Endometrial microvascular endothelial cells (primary cell): Measurements from ENCODE around the gene PLD2. TPM values are rescaled to one million over a fixed set of nuclear protein-coding genes. Genes with fewer than 3 reads are reported as not detected.
"Not testable (repeated sequence)": the region's sequence is repeated elsewhere in the genome, so short reads cannot be mapped to it uniquely, and the experiment has no call there.

Experiments used
- in situ Hi-C: cut with HindIII; loops from 2 replicates; pipeline ENCODE4 v1.10.0; 2017; ENCODE audit warnings: low sequenced_read_pairs, low pct_unique_long_range_greater_than_20kb; ENCODE audit errors: inconsistent ontology term
- total RNA-seq: library from RNA; depleted of rRNA; stranded (reverse); fragments of >200 nt; gene quantifications from one replicate; pipeline ENCODE4 v1.2.3, GENCODE V29; 2015; ENCODE audit errors: inconsistent ontology term

PLD2 gene
- total RNA-seq, 1 donor from 2014 or later: 40.2 TPM

DNA sequence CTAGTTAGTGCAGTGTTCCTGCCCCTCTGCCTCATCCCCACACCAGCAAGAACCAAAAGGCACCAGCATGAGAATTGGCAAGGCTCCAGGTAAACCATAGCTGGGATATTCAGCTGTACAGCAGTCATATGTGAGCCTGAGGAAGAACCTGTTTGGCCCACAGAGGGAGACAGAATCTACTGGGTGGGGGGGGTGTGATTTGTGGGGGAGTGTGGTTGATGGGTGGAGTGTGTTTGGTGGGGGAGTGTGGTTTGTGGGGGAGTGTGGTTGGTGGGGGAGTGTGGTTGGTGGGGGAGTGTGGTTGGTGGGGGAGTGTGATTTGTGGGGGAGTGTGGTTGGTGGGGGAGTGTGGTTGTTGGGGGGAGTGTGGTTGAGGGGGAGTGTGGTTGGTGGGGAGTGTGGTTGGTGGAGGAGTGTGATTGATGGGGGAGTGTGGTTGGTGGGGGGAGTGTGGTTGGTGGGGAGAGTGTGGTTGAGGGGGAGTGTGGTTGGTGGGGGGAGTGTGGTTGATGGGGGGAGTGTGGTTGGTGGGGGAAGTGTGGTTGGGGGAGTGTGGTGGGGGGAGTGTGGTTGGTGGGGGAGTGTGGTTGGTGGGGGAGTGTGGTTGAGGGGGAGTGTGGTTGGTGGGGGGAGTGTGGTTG lies 45.7 kb downstream of the PLD2 start:
- in situ Hi-C loops: no loop called here

DNA sequence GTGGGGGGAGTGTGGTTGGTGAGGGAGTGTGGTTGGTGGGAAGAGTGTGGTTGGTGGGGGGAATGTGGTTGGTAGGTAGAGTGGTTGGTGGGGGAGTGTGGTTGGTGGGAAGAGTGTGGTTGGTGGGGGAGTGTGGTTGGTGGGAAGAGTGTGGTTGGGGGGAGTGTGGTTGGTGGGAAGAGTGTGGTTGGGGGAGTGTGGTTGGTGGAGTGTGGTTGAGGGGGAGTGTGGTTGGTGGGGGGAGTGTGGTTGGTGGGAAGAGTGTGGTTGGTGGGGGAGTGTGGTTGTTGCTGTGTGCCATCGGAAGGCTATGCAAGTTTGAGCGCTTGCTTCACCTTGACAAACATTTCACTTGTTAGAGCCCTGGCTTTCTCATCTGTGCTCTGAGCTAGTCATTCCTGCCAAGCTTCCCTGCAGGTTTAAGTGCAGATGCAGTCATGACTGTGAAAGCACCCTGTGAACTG lies 46.3 kb downstream of the PLD2 start:
- in situ Hi-C loops: no loop called here

DNA sequence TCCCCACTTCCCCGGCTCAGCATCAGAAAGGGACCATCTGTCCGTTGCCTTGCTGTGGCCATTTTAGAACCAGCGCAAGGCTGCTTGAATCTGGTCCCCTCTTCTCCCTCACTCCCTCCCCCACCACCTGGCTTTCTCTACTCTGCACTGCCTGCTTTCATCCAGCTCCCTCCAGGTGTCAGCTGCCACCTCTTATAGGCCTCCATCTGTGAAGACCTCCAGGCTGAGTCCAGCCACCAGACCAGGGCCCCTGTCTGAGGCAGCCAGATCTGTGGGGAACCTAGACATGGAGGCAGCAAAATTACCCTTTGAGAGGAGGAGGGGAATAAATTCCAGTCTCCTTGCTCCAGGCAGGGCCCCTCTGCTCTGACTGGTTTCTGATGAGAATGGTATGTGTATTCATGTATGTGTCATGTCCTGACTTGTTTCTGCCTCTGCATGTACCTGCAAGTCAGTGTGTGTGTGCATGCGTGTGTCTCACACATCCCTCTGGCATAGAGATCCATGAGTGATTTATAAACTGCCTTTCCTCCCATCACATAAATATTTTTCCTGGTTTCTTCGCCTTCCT lies 47.2 kb downstream of the PLD2 start:
- in situ Hi-C loops: no loop called here

DNA sequence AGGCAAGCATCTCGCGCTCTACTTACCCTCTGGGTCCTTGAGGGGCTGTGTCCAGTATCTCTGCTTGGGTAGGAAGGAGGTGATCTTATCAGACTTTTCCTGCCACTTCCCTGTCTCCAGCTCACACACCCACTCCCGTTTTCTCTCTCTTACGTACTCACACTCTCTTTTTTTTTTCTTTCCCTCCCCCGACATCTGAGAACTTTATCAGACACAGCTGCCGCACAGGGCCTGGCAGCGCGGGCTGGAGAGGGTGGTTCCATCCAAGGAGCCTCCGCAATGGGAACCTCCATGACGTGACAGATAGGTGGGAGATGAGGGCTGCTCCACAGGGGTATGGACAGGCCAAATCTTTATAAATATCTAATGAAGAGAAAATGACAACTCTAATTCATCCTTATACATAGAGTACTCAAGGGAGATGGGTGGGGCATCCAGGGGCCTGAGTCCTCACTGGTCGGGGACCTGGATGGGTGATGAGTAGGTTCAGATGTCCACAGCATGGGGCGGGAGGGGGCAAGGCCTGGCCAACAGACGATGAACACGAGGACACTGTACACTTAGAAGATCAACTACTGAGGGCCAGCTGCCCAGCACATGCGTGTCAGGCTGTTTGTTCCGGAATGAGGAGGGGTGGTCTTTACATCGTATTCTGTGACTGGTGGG lies 49.5 kb downstream of the PLD2 start:
- in situ Hi-C loops: no loop called here

DNA sequence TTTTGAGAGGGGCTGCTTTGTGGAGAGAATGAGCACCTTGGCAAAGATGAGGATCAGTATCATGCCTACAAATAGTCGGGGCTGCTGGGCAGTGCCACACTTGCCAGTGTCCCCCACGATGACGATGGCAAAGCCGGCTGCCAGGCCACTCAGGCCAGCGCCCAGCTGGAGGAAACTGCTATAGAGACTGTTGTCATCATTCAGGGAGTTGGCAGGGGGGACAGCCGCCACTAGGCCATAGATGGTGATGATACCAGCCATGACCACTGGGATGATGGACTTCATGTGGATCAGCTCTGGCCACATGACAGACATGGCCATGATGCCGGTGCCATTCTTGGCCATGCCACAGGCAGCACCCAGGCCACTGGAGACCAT lies 50.0 kb downstream of the PLD2 start:
- in situ Hi-C loops: no loop called here

DNA sequence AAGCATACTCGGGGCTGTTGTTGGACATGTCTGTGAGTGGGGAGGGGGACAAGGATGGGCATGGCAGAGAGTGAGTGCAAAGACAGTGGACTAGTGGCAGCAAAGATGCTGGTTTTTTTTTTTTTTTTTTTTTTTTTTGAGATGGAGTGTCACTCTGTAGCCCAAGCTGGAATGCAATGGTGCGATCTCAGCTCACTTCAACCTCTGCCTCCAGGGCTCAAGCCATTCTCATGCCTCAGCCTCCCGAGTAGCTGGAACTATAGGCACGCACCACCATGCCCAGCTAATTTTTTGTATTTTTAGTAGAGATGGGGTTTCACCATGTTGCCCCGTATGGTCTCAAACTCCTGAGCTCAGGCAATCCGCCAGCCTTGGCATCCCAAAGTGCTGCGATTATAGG lies 50.4 kb downstream of the PLD2 start:
- in situ Hi-C loops: not testable (repeated sequence)

DNA sequence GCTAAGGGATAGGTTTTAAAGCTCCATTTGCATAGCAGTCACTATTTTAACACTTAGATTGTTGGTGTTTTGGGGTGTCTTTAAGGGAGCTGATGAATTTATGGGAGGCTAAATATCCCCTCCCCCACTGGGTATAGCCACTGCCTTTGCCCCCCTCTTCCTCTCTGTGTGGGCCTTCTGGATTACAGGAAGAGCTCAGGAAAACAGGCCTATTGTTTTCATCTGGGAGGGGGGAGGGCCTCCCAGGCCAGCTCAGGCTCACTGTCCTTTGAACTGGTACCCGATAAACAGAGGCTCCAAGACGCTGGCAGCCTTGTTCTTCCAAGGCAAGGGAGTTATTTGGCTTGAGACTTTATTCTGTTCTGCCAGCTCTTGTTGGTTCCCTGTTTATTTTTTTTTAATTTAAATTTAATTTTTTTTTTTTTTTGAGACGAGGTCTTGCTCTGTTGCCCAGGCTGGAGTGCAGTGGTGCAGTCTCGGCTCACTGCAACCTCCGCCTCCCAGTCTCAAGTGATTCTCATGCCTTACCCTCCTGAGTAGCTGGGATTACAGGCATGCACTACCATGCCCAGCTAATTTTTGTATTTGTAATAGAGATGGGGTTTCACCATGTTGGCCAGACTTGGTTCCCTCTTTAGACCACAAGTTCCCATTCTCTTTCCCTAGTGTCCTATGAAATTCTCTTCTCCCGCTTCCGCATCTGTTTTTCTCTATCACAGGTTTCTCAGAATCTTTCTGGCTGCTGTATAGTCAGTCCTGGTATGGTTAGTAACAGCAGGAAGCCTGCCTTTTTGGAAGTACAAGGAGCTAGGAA lies 51.3 kb downstream of the PLD2 start:
- in situ Hi-C loops: no loop called here

DNA sequence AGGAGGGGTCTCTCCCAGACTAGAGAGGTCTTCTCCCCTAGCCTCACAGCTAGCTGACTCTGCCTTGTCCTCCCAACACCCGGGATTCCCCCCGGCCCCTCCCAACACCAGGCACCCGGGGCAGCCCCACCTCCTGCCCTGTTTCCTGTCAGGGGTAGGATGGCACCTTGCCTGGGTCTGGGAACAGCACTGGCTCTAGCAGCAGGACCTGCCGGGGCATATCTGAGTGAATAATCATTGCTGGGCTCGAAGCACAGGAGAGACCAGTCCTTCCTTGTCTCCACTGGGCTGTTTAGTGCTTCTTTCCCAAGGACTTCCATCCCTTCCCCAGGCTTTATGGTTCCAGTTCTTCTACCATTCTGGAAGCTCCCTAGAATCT lies 51.9 kb downstream of the PLD2 start:
- in situ Hi-C loops: no loop called here

DNA sequence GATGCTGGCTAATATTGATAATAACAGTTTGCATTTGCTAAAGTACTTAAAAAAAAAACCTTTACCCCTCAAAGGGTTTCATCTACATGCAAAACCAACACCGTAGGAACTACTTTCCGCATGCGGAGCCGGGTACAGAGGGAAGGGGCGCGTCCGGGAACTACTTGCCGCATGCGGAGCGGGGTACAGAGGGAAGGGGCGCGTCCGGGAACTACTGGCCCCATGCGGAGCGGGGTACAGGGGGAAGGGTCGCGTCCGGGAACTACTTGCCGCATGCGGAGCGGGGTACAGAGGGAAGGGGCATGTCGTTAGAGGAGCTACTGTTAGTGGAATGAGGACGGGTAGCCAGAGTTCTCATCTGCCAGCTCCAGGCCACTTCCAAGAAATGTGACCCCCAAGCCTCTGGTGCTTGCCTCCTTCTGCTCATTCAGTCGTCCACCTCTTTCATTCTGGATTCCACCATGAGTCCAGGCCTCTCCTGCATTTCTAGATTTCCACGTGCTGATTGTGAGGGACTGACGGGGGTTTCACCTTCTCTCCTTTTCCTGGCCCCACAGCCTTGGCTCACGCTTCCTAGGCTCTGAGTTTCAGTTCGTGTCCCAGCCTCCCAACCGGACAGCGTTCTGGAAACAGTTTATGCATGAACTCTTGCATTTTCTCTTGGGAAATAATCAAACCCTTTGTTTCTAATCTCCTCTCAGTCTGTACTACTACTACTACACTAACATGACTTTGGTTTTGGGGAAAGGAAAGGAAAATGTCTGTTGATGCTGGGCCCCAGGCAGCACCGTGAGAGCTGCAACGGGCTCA lies 53.1 kb downstream of the PLD2 start:
- in situ Hi-C loops: no loop called here

DNA sequence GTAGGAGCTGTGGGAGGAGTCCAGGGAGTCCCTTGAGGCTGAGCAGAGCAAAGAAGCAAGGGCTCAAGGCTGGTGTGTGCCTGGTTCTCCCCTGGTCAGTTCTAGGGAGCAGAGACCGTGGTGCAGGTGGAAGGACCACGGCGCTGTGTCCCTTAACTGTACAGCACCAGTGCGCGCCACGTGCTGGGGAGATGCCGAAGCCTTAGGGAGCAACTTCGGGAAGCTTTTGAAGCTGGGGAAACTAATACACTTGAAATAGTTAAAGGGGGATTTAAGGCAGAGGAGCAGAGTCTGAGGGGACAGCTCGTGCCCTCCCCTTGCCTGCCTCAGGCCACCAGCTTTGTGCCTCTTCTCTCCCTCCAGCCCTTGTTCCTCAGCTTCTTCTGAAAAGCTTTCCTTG lies 53.7 kb downstream of the PLD2 start:
- in situ Hi-C loops: no loop called here

DNA sequence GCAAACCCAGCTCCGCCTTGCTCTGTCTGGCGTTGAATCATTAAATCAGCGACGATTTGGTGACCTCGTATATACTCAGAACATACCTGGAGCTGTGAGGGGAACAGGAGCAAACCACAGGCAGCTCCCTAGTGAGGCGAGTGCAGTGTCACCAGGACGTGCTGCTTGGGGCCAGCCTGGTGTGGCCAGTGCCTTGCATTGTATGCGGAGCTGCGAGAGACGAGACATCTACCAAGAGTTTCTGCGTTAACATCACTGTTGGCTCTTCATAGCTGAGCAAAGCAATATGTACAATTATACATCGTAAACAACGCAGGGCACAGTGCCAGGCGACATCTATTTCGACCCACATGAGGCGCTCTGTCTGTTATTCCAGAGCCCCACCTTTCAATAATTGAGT lies 54.1 kb downstream of the PLD2 start:
- in situ Hi-C loops: no loop called here

DNA sequence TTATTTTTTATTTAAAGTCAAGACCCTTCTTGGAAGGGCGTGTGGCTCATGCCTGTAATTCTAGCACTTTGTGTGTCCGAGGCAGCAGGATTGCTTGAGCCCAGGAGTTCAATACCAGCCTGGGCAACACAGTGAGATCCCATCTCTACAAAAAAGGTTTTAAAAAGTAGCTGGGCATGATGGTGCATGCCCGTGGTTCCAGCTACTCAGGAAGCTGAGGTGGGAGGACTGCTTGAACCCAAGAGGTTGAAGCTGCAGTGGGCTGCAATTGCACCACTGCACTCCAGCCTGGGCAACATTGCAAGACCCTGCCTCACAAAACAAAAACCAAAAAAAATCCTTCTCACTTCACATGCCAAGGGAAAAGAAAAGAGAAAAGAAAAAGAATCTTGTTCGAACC lies 55.8 kb downstream of the PLD2 start:
- in situ Hi-C loops: no loop called here

DNA sequence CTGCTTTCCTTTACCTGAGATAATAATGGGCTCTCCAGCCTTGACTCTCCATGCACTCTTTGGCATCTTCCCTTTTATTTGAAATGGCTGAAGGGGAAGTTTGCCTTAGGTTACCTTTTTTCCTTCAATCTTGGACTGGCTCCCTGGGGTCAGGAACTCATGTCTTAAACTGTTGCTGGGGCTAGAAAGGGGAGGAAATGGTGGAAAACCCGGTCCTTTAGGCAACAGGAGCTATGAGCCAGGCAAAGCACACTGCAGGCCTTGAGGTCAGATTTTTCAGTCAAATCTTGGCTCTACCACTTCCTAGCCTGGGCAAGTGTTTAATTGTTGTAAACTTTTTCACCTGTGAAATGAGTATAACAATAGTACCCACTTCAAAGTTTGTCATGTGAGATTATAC lies 56.4 kb downstream of the PLD2 start:
- in situ Hi-C loops: no loop called here

DNA sequence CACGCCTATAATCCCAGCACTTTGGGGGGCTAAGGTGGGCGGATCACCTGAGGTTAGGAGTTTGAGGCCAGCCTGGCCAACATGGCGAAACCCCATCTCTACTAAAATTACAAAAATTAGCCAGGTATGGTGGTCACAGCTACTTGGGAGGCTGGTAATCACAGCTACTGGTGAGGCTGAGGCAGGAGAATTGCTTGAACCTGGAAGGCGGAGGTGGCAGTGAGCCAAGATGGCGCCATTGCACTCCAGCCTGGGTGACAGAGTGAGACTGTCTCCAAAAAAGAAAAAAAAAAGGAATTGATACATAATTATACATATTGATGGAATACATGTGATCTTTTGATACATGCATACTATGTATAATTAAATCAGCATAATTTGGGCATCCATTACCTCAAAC lies 60.6 kb downstream of the PLD2 start:
- in situ Hi-C loops: not testable (repeated sequence)

DNA sequence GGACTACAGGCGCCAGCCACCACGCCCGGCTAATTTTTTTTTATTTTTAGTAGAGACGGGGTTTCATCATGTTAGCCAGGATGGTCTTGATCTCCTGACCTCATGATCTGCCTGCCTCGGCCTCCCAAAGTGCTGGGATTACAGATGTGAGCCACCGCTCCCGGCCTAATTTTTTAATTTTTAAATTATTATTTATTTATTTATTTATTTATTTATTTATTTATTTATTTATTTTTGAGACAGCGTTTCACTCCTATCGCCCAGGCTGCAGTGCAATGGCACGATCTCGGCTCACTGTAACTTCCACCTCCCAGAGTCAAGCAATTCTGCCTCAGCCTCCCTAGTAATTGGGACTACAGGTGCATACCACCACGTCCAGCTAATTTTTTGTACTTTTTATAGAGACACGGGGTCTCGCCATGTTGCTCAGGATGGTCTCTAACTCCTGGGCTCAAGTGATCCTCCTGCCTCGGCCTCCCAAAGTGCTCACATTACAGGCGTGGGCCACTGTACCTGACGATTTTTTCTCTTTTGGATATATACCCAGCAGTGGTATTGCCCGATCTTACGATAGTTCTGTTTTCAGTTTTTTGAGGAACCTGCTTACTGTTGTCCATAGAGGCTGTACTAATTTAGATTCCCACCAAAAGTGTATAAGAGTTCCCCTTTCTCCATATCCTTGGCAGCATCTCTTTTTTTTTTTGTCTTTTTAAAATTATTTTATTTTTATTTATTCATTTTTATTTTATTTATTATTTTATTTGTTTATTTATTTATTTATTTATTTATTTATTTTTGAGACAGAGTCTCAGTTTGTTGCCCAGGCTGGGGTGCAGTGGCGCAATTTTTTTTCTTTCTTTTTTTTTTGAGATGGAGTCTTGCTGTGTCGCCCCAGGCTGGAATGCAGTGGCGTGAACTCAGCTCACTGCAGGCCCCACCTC lies 62.4 kb downstream of the PLD2 start:
- in situ Hi-C loops: not testable (repeated sequence)

DNA sequence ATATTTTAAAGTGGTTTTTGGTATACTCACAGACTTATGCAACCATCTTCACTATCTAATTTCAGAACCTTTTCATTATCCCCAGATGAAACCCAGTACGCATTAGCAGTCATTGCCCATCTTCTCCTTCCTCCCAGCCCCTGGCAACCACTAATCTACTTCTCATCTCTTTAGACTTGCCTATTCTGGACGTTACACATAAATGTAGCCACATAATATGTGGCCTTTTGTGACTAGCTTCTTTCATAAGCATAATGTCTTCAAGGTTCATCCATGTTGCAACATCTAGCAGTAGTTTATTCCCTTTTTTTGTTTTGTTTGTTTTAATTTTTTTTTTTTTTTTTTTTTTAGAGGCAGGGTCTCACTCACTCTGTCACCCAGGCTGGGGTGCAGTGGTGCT lies 63.9 kb downstream of the PLD2 start:
- in situ Hi-C loops: no loop called here

DNA sequence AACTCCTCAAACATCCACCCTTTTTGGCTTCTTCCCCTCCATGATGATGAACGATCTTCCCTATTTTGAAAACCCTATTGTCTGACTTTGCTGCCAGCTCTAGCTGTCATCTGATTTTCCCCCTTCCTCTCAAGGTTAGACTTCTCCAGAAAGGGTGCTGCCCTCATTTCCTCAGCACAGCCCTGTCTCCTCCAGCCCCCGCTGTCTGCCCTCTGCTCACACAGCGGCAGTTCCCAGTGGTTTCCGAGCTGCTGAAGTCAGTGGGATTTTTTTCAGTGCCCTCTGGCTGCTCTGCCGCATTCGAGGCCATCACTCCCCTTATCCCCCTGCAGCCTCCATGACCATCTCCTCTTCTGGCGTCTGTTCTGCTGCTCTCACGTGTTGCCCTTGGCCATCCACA lies 65.8 kb downstream of the PLD2 start:
- in situ Hi-C loops: no loop called here
